ENCODE data around the gene HOXB1. TPM values are rescaled to one million over a fixed set of nuclear protein-coding genes. Genes with fewer than 3 reads are reported as not detected.

HOXB1 gene
- total and polyA plus RNA-seq, 2 experiments from 2014 or later: not detected

- no peak overlapping the region for H3K4me2 ChIP-seq
- peaks cover 12% of the 10 kb centered on the region; the same call in 1 of the 2 replicates for H3K4me1 ChIP-seq (ENCODE audit: insufficient read depth)
- peaks cover 27% of the 10 kb centered on the region for H3K27me3 Mint-ChIP-seq (ENCODE audit: insufficient read depth, low read depth, poor library complexity)
- H3K36me3 Mint-ChIP-seq (ENCODE audit: low read depth): no peaks in the 10 kb centered on the region
- H3K9me2 ChIP-seq (ENCODE audit: insufficient read depth): no peaks in the 10 kb centered on the region
- H3K9me3 Mint-ChIP-seq: no peaks in the 10 kb centered on the region
- no peak overlapping the region for H3K27ac Mint-ChIP-seq
- H2AFZ ChIP-seq: no peak overlapping the region
- H3K79me2 ChIP-seq (replicated peaks; ENCODE audit: insufficient read depth): no peaks in the 10 kb centered on the region
- no peak overlapping the region for H3K27ac ChIP-seq (ENCODE audit: low read depth)
- H3K4me3 Mint-ChIP-seq: no peak overlapping the region
- H3K36me3 ChIP-seq (ENCODE audit: insufficient read depth): no peaks in the 10 kb centered on the region
- TF ChIP-seq CREB1 (CRISPR knock-in tag; IDR thresholded peaks at IDR 0.05; ENCODE audit: low read depth) (no peak), EZH2phosphoT487 (IDR thresholded peaks at IDR 0.05; ENCODE audit: unreplicated experiment) (no peak), EZH2 (IDR thresholded peaks at IDR 0.05; ENCODE audit: low read depth, unreplicated experiment) (no peak), STAT1 (IDR thresholded peaks at IDR 0.05; ENCODE audit: unreplicated experiment) (no peak), REST (IDR thresholded peaks at IDR 0.05; ENCODE audit: unreplicated experiment) (no peak), NANOG (IDR thresholded peaks at IDR 0.05; ENCODE audit: borderline replicate concordance) (no peak), POLR2AphosphoS5 (IDR thresholded peaks at IDR 0.05; ENCODE audit: low read depth) (no peak), ZNF331 (CRISPR knock-in tag; IDR thresholded peaks at IDR 0.05; ENCODE audit: low read depth) (no peak)
- 0 out of 2 replicates have a peak, but pooled peaks cover 5% of the 10 kb centered on the region for H4K20me1 ChIP-seq (replicated peaks; ENCODE audit: insufficient read depth)
- H3F3A ChIP-seq (replicated peaks; ENCODE audit: low read depth): no peaks in the 10 kb centered on the region
- DNase-seq (ENCODE audit: low spot score): no peak
- ATAC-seq: no peak
- H3K4me3 ChIP-seq: no peak overlapping the region
- H3K27me3 ChIP-seq (ENCODE audit: insufficient read depth): peaks cover 90% of the 10 kb centered on the region
- H3K4me1 Mint-ChIP-seq: peaks cover 23% of the 10 kb centered on the region
These were observed 31.6 kb downstream of the HOXB1 start for GRCh38 chr17:48499248-48499647.

GRCh38 chr17:48498164-48498850, 32.5 kb downstream of the HOXB1 start:
- Histone ChIP-seq H3K4me2 (no peak overlapping the region), H3K27me3 (ENCODE audit: insufficient read depth) (peaks cover 92% of the 10 kb centered on the region)
- ATAC-seq: no peak
- no peak for TF ChIP-seq REST (IDR thresholded peaks at IDR 0.05; ENCODE audit: unreplicated experiment)
- TF ChIP-seq CREB1 (CRISPR knock-in tag; IDR thresholded peaks at IDR 0.05; ENCODE audit: low read depth): no peak
- no peak for TF ChIP-seq STAT1 (IDR thresholded peaks at IDR 0.05; ENCODE audit: unreplicated experiment)
- no peak for TF ChIP-seq CTCF (conservative IDR thresholded peaks at IDR 0.05; ENCODE audit: low read depth in 2 of 2)
- no peak for TF ChIP-seq JUNB (IDR thresholded peaks at IDR 0.05; ENCODE audit: unreplicated experiment)
- no peak for TF ChIP-seq EZH2phosphoT487 (IDR thresholded peaks at IDR 0.05; ENCODE audit: unreplicated experiment)
- TF ChIP-seq NANOG (IDR thresholded peaks at IDR 0.05; ENCODE audit: borderline replicate concordance): no peak
- TF ChIP-seq POLR2AphosphoS5 (IDR thresholded peaks at IDR 0.05; ENCODE audit: low read depth): no peak
- TF ChIP-seq ETS1 (IDR thresholded peaks at IDR 0.05): no peak
- TF ChIP-seq ZNF114 (CRISPR knock-in tag; IDR thresholded peaks at IDR 0.05): no peak
- TF ChIP-seq ZNF331 (CRISPR knock-in tag; IDR thresholded peaks at IDR 0.05; ENCODE audit: low read depth): no peak

More at GRCh38 chr17:48498164-48498850, 32.5 kb downstream of the HOXB1 start:
- peaks cover 14% of the 10 kb centered on the region for H3K4me1 Mint-ChIP-seq
- Histone ChIP-seq H3K36me3 (ENCODE audit: insufficient read depth) (no peaks in the 10 kb centered on the region), H4K20me1 (replicated peaks; ENCODE audit: insufficient read depth) (0 out of 2 replicates have a peak, but pooled peaks cover 5% of the 10 kb centered on the region), H3F3A (replicated peaks; ENCODE audit: low read depth) (no peaks in the 10 kb centered on the region), H3K4me3 (no peak overlapping the region), H3K79me2 (replicated peaks; ENCODE audit: insufficient read depth) (no peaks in the 10 kb centered on the region), H3K27ac (ENCODE audit: low read depth) (no peak overlapping the region), H3K9me2 (ENCODE audit: insufficient read depth) (no peaks in the 10 kb centered on the region), H2AFZ (no peak overlapping the region), H3K4me1 (ENCODE audit: insufficient read depth) (0 out of 2 replicates have a peak, but pooled peaks cover 6% of the 10 kb centered on the region)
- no peaks in the 10 kb centered on the region for H3K36me3 Mint-ChIP-seq (ENCODE audit: low read depth)
- peak; percentile 35 for DNase-seq (ENCODE audit: low spot score)
- H3K27me3 Mint-ChIP-seq (ENCODE audit: insufficient read depth, low read depth, poor library complexity): peaks cover 33% of the 10 kb centered on the region
- H3K4me3 Mint-ChIP-seq: no peak overlapping the region
- H3K9me3 Mint-ChIP-seq: no peaks in the 10 kb centered on the region
- H3K27ac Mint-ChIP-seq: no peak overlapping the region

Data from GM23338 (cell line).